ENCODE measurements around the gene ERMN. TPM values are rescaled to one million over a fixed set of nuclear protein-coding genes. Genes with fewer than 3 reads are reported as not detected.

ERMN gene
- total RNA-seq, 4 donors from 2014 or later = 0.38 to 5.0 (median 0.55) TPM

DNA sequence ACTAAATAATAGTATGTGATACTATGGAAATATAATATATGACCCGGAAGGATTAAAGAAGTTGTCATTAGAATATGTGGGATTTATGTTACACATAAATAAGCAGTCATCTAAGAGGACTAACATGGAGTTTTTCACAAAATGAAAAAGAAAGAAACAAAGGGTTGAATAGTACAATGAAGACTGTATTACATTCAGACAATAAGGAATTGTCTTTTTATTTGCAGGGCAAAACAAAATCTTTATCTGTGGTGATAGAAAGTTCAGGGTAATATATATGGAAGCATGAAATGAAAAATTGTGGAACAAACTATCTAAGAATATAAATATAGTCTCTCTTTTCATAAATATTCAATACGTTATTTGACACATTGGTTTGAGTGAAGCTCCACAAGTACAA is 5.8 kb downstream of the ERMN start:
- Histone ChIP-seq H3K27me3 (no peaks in the 10 kb centered on the region), H3K9me3 (no peaks in the 10 kb centered on the region), H3K4me3 (no peak overlapping the region), H3K4me1 (no peaks in the 10 kb centered on the region), H3K27ac (no peak overlapping the region), H3K36me3 (no peaks in the 10 kb centered on the region)
- TF ChIP-seq POLR2A (IDR thresholded peaks at IDR 0.05) (no peak), CTCF (IDR thresholded peaks at IDR 0.05) (no peak)
- DNase-seq = no peak

- DNase-seq = no peak
- TF ChIP-seq POLR2A (IDR thresholded peaks at IDR 0.05) (no peak), CTCF (IDR thresholded peaks at IDR 0.05) (no peak)
- Histone ChIP-seq H3K9me3 (no peaks in the 10 kb centered on the region), H3K27me3 (no peaks in the 10 kb centered on the region), H3K4me1 (no peaks in the 10 kb centered on the region), H3K4me3 (no peak overlapping the region), H3K27ac (no peak overlapping the region), H3K36me3 (no peaks in the 10 kb centered on the region)
These were observed 6.7 kb downstream of the ERMN start for GRCh38 chr2:157318884-157319283.

- no peak for DNase-seq
- H3K27ac ChIP-seq = no peak overlapping the region
- no peak overlapping the region for H3K4me3 ChIP-seq
- H3K36me3 ChIP-seq = no peaks in the 10 kb centered on the region
- no peaks in the 10 kb centered on the region for H3K4me1 ChIP-seq
- H3K27me3 ChIP-seq = no peaks in the 10 kb centered on the region
- TF ChIP-seq CTCF (IDR thresholded peaks at IDR 0.05) = no peak
- TF ChIP-seq POLR2A (IDR thresholded peaks at IDR 0.05) = no peak
- H3K9me3 ChIP-seq = no peaks in the 10 kb centered on the region
These were observed 9.7 kb downstream of the ERMN start for GRCh38 chr2:157315901-157316300.

GRCh38 chr2:157312866-157313486 is 12.6 kb downstream of the ERMN start:
- no peak for DNase-seq
- H3K4me3 ChIP-seq = no peak overlapping the region
- H3K4me1 ChIP-seq = no peaks in the 10 kb centered on the region
- TF ChIP-seq POLR2A (IDR thresholded peaks at IDR 0.05) (no peak), CTCF (IDR thresholded peaks at IDR 0.05) (no peak)
- no peaks in the 10 kb centered on the region for H3K9me3 ChIP-seq
- H3K36me3 ChIP-seq = no peaks in the 10 kb centered on the region
- no peaks in the 10 kb centered on the region for H3K27me3 ChIP-seq
- H3K27ac ChIP-seq = no peak overlapping the region

- DNase-seq = no peak
- H3K36me3 ChIP-seq = no peaks in the 10 kb centered on the region
- no peak overlapping the region for H3K27ac ChIP-seq
- no peaks in the 10 kb centered on the region for H3K4me1 ChIP-seq
- no peaks in the 10 kb centered on the region for H3K9me3 ChIP-seq
- no peaks in the 10 kb centered on the region for H3K27me3 ChIP-seq
- TF ChIP-seq POLR2A (IDR thresholded peaks at IDR 0.05) = no peak
- TF ChIP-seq CTCF (IDR thresholded peaks at IDR 0.05) = no peak
- no peak overlapping the region for H3K4me3 ChIP-seq
These were observed 13.9 kb downstream of the ERMN start for GRCh38 chr2:157311706-157312105.

- Histone ChIP-seq H3K4me3 (no peak overlapping the region), H3K36me3 (no peaks in the 10 kb centered on the region), H3K9me3 (no peaks in the 10 kb centered on the region), H3K27me3 (no peaks in the 10 kb centered on the region), H3K4me1 (no peaks in the 10 kb centered on the region), H3K27ac (no peak overlapping the region)
- no peak for DNase-seq
- TF ChIP-seq CTCF (IDR thresholded peaks at IDR 0.05) (no peak), POLR2A (IDR thresholded peaks at IDR 0.05) (no peak)
These were observed 15.7 kb downstream of the ERMN start for GRCh38 chr2:157309878-157310277.

All from Peyer's patch (tissue), 4 donors.